ENCODE measurements around the gene SMKR1. TPM values are rescaled to one million over a fixed set of nuclear protein-coding genes. Genes with fewer than 3 reads are reported as not detected.
"Not testable (repeated sequence)": the region's sequence is repeated elsewhere in the genome, so short reads cannot be mapped to it uniquely, and the experiment has no call there.

SMKR1 gene
- total RNA-seq, 4 donors from 2014 or later = not detected

DNA sequence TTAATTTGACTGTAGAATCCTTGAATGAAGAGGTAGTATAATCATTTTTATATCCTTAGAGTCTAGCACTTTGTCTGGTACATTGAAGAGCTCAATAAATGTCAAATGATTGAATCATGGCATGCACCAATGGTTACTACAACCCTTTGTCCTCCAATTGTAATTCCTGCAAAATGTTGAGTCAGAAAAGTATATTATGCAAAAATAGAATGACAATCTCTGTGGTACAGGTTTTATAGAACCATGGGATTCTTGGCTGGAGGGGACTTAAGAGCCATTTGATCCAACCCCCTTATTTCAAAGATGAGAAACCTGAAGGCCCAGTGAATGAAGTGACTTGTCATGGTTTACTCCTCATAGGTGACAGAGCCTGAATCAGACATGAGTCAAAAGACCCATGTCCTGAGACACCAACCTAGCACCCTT is 30.9 kb upstream of the SMKR1 start:
- TF ChIP-seq POLR2AphosphoS5 (IDR thresholded peaks at IDR 0.05) = no peak
- no peak for TF ChIP-seq EP300 (IDR thresholded peaks at IDR 0.05)
- TF ChIP-seq, protein P1, sequence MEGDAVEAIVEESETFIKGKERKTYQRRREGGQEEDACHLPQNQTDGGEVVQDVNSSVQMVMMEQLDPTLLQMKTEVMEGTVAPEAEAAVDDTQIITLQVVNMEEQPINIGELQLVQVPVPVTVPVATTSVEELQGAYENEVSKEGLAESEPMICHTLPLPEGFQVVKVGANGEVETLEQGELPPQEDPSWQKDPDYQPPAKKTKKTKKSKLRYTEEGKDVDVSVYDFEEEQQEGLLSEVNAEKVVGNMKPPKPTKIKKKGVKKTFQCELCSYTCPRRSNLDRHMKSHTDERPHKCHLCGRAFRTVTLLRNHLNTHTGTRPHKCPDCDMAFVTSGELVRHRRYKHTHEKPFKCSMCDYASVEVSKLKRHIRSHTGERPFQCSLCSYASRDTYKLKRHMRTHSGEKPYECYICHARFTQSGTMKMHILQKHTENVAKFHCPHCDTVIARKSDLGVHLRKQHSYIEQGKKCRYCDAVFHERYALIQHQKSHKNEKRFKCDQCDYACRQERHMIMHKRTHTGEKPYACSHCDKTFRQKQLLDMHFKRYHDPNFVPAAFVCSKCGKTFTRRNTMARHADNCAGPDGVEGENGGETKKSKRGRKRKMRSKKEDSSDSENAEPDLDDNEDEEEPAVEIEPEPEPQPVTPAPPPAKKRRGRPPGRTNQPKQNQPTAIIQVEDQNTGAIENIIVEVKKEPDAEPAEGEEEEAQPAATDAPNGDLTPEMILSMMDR (IDR thresholded peaks at IDR 0.05) = no peak
- no peak for TF ChIP-seq POLR2A (IDR thresholded peaks at IDR 0.05)
- no peaks in the 10 kb centered on the region for H3K9me3 ChIP-seq
- DNase-seq (ENCODE audit: low spot score in 2 of 2) = no peak
- H3K4me3 ChIP-seq = no peak overlapping the region
- H3K27me3 ChIP-seq = no peaks in the 10 kb centered on the region
- no peaks in the 10 kb centered on the region for H3K36me3 ChIP-seq
- H3K4me1 ChIP-seq = peaks cover 5% of the 10 kb centered on the region
- H3K27ac ChIP-seq = no peak overlapping the region

DNA sequence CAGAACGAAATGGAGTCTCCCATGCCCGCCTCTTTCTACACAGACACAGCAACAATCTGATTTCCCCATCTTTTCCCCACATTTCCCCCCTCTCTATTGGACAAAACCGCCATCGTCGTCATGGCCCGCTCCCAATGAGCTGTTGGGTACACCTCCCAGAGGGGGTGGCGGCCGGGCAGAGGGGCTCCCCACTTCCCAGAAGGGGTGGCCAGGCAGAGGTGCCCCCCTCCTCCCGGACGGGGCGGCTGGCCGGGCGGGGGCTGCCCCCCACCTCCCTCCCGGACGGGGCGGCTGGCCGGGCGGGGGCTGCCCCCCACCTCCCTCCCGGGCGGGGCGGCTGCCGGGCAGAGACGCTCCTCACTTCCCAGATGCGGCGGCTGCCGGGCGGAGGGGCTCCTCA is 26.4 kb upstream of the SMKR1 start:
- DNase-seq (ENCODE audit: low spot score in 2 of 2) = peak in 1 of 2 donors; percentile 50
- H3K4me1 ChIP-seq, H3K4me3 ChIP-seq, H3K27me3 ChIP-seq, H3K36me3 ChIP-seq, H3K9me3 ChIP-seq, H3K27ac ChIP-seq: not testable (repeated sequence)
- WGBS = 93% methylated on average over 9 of the region's 27 CpGs

DNA sequence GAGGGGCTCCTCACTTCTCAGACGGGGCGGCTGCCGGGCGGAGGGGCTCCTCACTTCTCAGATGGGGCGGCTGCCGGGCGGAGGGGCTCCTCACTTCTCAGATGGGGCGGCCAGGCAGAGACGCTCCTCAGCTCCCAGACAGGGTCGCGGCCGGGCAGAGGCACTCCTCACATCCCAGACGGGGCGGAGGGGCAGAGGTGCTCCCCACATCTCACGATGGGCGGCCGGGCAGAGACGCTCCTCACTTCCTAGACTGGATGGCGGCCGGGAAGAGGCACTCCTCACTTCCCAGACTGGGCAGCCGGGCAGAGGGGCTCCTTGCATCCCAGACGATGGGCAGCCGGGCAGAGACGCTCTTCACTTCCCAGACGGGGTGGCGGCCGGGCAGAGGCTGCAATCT is 25.9 kb upstream of the SMKR1 start:
- not testable (repeated sequence) for H3K4me1 ChIP-seq, H3K27me3 ChIP-seq, H3K4me3 ChIP-seq, H3K36me3 ChIP-seq, H3K9me3 ChIP-seq, H3K27ac ChIP-seq
- peak in 1 of 2 donors; percentile 48 for DNase-seq (ENCODE audit: low spot score in 2 of 2)
- 93% methylated on average over 3 of the region's 27 CpGs for WGBS

DNA sequence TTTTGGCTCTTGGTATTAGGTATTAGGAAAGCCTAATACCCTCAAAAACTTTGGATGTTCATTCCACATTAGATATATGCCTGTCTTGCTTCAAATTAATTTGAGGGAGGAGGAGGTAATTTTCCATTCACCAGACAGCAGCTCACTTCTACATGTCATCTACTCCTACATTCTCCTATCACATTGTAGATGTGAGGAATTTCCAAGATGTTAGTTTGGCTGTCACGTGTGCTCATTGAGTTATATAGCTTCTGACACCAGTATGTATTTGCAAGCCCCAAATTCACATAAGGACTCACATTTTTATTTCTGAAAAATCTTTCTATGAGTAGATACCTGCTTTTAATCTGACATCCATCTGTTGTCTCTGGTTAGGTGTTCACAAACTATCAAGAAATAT is 22.5 kb upstream of the SMKR1 start:
- H3K4me3 ChIP-seq = no peak overlapping the region
- H3K36me3 ChIP-seq = no peaks in the 10 kb centered on the region
- no peak overlapping the region for H3K27ac ChIP-seq
- no peaks in the 10 kb centered on the region for H3K27me3 ChIP-seq
- TF ChIP-seq EP300 (IDR thresholded peaks at IDR 0.05) (no peak), POLR2AphosphoS5 (IDR thresholded peaks at IDR 0.05) (no peak), POLR2A (IDR thresholded peaks at IDR 0.05) (no peak)
- TF ChIP-seq, protein P1 (IDR thresholded peaks at IDR 0.05) = no peak
- no peak for DNase-seq (ENCODE audit: low spot score in 2 of 2)
- H3K4me1 ChIP-seq = no peaks in the 10 kb centered on the region
- WGBS = 85% methylated on average over 1 of the region's 1 CpG
- H3K9me3 ChIP-seq = no peaks in the 10 kb centered on the region

DNA sequence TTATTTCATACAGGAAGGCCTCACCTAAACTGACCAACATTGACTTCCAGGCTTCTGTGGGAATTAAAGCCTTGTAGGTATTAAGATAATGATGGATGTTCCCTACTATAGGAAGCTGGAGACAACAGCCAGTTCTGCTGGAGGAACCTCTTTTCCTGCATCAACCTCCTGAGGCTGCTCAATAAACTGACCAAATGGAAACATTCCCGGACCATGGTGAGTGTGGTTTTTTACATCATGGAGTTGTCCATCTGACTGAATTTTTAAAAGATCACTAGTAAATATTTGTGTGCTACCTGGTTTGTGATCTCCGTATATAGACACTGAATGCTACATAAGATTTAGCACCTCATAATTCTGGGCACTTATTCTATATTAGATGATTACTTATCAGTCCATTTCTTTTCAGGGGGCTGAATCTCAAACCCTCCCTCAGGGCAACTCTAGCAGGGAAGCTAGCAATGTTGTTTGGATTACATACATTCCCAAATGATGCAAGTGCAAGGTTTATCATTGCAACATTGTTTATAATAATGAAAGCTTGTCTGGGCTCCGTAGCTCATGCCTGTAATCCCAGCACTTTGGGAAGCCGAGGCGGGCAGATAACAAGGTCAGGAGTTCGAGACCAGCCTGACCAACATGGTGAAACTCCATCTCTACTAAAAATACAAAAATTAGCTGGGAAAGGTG is 21.5 kb upstream of the SMKR1 start:
- TF ChIP-seq POLR2AphosphoS5 (IDR thresholded peaks at IDR 0.05) (no peak), POLR2A (IDR thresholded peaks at IDR 0.05) (no peak), EP300 (IDR thresholded peaks at IDR 0.05) (no peak)
- TF ChIP-seq, protein P1 (IDR thresholded peaks at IDR 0.05) = no peak
- Histone ChIP-seq H3K4me3 (no peak overlapping the region), H3K27me3 (no peaks in the 10 kb centered on the region), H3K27ac (no peak overlapping the region), H3K9me3 (no peaks in the 10 kb centered on the region), H3K4me1 (no peaks in the 10 kb centered on the region), H3K36me3 (no peaks in the 10 kb centered on the region)
- WGBS = 91% methylated on average over 6 of the region's 6 CpGs
- no peak for DNase-seq (ENCODE audit: low spot score in 2 of 2)

DNA sequence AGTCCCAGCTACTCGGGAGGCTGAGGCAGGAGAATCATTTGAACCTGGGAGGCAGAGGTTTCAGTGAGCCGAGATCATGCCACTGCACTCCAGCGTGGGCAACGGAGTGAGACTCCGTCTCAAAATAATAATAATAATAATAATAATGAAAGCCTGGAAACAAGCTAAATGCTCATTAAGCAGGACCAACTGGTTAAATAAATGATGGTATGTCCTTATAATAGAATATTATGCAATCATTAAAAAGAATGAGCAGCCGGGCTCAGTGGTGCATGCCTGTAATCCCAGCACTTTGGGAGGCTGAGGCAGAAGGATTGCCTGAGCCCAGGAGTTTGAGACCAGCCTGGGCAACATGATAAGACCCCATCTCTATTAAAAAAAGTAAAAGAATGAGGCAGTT is 21.0 kb upstream of the SMKR1 start:
- H3K9me3 ChIP-seq = not testable (repeated sequence)
- WGBS = 94% methylated on average over 6 of the region's 6 CpGs

DNA sequence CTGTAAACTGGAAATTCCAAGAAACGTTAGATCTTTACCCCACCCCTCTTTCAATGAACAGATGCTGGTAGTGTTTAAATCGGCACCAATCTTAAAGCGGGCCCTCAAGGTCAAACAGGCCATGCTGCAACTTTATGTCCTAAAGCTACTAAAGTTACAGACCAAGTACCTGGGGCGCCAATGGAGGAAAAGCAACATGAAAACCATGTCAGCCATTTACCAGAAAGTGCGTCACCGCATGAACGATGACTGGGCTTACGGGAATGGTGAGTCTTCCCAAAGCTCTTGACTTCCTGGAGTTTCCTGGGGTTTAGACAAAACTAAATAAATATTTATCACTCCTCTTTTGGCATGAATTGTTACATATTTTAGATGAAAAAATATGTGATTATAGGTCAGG is 19.6 kb upstream of the SMKR1 start:
- Histone ChIP-seq H3K27me3 (no peaks in the 10 kb centered on the region), H3K4me3 (no peak overlapping the region), H3K4me1 (no peaks in the 10 kb centered on the region), H3K9me3 (no peaks in the 10 kb centered on the region), H3K27ac (no peak overlapping the region), H3K36me3 (no peaks in the 10 kb centered on the region)
- DNase-seq (ENCODE audit: low spot score in 2 of 2) = peak in 1 of 2 donors; percentile 13
- 93% methylated on average over 8 of the region's 8 CpGs for WGBS
- TF ChIP-seq POLR2A (IDR thresholded peaks at IDR 0.05) (no peak), EP300 (IDR thresholded peaks at IDR 0.05) (no peak), POLR2AphosphoS5 (IDR thresholded peaks at IDR 0.05) (no peak)
- TF ChIP-seq, protein P1 (IDR thresholded peaks at IDR 0.05) = no peak

More for the DNA sequence above, 21.0 kb upstream of the SMKR1 start:
- not testable (repeated sequence) for DNase-seq (ENCODE audit: low spot score in 2 of 2); H3K36me3 ChIP-seq; H3K4me1 ChIP-seq; H3K4me3 ChIP-seq; H3K27me3 ChIP-seq; H3K27ac ChIP-seq

All from suprapubic skin (tissue), 4 donors.